Fibroblast of the aortic adventitia (primary cell): ENCODE results near the gene MMS19. TPM values are rescaled to one million over a fixed set of nuclear protein-coding genes. Genes with fewer than 3 reads are reported as not detected.
A peak's percentile ranks its signal among the peaks of the same experiment; 100 is the strongest.

Experiments
- DNase-seq: peaks from one replicate; pipeline ENCODE4 v3.0.0-alpha.2; 2010; ENCODE audit warnings: low read depth
- H3K4me3 ChIP-seq: 2 replicates; pipeline ENCODE4 v1.5.1; 2011; ENCODE audit warnings: low read depth, mild to moderate bottlenecking, control low read depth, low read length, moderate library complexity
- total RNA-seq: library from RNA; depleted of rRNA; stranded (reverse); fragments of >200 nt; gene quantifications from 2 replicates; pipeline ENCODE4 v1.2.3, GENCODE V29; 2012; ENCODE audit warnings: low replicate concordance
- TF ChIP-seq, protein P1 (sequence below): IDR thresholded peaks from 2 replicates; pipeline ENCODE4 v1.5.1; 2011; ENCODE audit warnings: mild to moderate bottlenecking, low read length, control low read depth, inconsistent platforms; ENCODE audit not compliant: insufficient read depth

The MMS19 gene
- total RNA-seq, 1 donor, result 81.1 TPM

DNA sequence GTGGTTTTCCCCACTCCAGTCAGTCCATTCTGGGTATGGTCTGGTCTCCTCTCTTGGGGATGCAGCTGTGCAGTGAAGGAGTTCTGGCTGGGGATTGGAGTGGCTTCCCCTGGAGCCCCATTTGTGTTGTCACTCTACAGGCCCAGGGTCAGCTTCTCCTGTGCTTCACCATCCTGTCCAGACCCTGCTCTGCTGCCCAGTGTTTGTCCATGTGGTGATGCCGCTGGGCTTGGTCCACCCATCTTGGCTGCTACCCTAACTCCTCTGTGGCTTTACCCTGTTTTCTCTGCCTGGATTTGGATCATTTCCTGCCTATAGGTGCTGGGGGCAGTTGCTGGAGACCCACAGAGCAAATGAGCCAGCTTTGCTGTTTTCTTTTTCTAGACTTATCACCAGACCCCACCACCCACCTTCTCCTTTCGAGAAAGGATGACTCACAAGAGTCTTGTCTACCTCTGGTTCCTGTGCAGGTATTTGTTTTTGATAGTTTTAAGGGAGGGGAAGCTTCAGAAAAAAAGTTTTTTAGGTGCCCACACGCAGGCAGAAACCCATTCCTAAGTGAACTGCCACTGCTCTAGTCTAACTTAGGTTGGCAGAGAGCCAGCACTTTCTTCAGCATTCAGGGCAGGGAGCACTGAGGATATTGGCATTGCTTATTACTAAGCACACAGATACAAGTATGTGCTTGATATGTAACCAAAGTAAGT, 43.7 kb downstream of the MMS19 start:
- no peak overlapping the region for H3K4me3 ChIP-seq
- TF ChIP-seq, protein P1, sequence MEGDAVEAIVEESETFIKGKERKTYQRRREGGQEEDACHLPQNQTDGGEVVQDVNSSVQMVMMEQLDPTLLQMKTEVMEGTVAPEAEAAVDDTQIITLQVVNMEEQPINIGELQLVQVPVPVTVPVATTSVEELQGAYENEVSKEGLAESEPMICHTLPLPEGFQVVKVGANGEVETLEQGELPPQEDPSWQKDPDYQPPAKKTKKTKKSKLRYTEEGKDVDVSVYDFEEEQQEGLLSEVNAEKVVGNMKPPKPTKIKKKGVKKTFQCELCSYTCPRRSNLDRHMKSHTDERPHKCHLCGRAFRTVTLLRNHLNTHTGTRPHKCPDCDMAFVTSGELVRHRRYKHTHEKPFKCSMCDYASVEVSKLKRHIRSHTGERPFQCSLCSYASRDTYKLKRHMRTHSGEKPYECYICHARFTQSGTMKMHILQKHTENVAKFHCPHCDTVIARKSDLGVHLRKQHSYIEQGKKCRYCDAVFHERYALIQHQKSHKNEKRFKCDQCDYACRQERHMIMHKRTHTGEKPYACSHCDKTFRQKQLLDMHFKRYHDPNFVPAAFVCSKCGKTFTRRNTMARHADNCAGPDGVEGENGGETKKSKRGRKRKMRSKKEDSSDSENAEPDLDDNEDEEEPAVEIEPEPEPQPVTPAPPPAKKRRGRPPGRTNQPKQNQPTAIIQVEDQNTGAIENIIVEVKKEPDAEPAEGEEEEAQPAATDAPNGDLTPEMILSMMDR, result no peak
- DNase-seq, result peak; percentile 68

DNA sequence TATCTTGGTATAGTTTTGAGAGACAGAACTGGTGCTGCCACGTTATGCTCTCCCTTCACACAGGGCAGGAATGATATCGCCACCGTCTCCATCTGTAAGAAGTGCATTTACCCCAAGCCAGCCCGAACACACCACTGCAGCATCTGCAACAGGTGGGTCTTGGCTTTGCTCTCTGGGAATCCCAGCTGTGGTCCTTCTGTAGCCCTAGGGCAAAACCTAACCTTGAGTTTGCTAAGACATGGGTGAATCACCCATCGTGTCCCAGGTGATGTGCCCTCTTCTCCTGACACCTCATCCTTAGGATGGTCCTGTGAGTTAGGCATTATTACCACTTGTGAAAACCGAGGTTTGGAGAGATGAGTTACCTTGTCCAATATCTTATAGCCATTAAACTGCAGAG, 45.9 kb downstream of the MMS19 start:
- TF ChIP-seq, protein P1, result no peak
- no peak for DNase-seq
- H3K4me3 ChIP-seq, result no peak overlapping the region

DNA sequence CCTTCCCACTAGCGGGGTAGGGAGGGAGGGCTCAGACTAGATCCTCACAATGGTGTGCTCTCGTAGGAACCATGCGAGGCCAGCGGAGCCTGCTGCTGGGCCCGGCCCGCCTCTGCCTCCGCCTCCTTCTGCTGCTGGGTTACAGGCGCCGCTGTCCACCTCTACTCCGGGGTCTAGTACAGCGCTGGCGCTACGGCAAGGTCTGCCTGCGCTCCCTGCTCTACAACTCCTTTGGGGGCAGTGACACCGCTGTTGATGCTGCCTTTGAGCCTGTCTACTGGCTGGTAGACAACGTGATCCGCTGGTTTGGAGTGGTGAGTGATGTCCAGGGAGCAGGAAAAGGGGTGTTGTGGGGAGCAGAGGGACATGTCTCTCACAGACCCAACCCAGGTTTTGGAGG, 46.6 kb downstream of the MMS19 start:
- TF ChIP-seq, protein P1, result no peak
- DNase-seq, result no peak
- H3K4me3 ChIP-seq, result no peak overlapping the region

DNA sequence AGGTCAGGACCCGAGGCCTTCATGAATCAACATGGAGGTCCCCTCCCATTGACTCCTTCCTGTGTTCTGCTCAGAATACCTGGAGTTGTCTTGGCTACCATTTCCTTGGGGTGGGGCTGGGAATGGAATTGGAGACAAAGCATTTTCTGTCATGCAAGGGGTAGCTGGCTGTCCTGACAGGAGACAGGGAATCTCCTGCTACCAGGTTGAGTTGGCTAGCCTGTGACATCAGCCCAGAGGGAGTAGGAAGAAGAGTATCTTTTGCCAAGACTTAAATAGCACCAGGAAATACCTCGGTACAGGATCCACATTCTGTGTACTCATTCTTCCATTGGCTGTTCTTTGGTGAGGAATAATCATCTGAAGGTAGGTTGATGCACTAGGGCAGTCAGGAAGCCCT, 47.4 kb downstream of the MMS19 start:
- H3K4me3 ChIP-seq, result no peak overlapping the region
- TF ChIP-seq, protein P1, result no peak
- DNase-seq, result no peak

DNA sequence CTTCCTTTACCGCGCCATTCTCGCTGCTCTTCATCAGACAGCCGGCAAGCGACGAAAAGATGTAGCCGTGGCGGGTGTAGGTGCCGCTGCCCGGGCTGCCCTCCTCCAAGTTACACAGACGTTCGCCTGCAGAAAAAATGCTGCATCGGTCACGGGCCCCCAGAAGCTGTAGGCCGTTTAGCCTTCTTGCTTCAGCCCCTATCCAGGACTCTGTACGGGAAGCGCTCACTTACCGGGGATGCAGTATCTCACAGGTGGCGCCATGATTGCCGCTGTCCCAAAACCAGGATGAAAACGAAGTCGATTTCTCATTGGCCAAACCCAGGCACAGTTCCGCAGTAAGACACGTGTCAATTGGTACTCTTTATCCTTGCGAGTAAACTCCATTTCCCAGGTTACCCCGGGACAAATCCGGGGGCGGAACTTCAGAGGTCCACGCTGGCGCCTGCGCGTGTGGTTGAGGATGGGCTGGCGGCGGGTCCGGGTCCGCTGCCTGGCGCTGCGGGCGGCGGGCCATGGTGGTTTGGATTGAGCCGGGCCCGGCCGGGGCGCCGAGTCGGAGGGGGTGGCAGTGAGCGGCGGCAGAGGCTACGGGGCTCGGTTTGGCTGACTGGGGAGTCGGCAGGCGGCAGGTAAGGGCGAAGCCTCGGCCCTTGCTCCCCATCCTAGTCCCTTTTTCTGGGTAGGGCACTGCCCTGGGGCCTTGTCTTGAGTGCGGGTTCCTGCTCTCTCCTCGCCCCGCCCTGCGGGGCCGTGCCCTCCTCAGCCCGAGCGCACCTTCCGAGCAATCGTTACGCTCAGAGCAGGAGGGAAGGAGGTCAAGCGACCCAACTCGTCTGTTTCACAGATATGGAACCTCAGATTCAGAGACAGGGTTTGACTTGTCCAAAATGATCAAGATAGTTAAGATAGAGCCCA, 52.2 kb downstream of the MMS19 start, which contains the start of the genes EXOSC1 and ZDHHC16:
EXOSC1 (minus strand) TSS at position 285 of the 918 bp plus-strand sequence; CDS start at position 264, 21 bp downstream.
ZDHHC16 (plus strand) TSS at position 454 of the 918 bp plus-strand sequence. CDS start 5,501 bp downstream, outside the sequence.
- H3K4me3 ChIP-seq, result peak within 1 kb of the TSS; percentile 91
- peak; percentile 95 for DNase-seq
- TF ChIP-seq, protein P1, result no peak

DNA sequence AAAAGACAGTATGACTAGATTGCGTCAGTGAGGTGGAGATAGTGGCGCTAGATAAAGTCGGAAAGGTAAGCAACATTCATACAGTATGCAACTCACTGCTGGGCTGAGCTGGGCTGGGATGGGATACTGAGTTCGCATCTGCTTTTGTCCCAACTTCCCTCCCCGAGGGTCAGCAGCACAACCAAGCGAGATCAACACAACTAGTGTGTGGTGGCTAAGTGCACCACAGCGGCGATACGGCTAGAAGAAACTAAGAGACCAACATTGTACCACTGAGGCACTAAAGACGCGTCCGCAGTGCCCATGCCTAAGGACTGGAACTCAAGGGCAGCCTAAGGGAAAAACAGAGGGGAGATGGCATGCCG, 52.9 kb downstream of the MMS19 start:
- peak overlapping the region; percentile 91 for H3K4me3 ChIP-seq
- TF ChIP-seq, protein P1, result no peak
- DNase-seq, result no peak
